HG03432 (cell line): ENCODE measurements around the gene SASH1.
"Not testable (repeated sequence)": the region's sequence is repeated elsewhere in the genome, so short reads cannot be mapped to it uniquely, and the experiment has no call there.

Experiments used
- ATAC-seq: cut with Tn5 transposase; IDR thresholded peaks from one replicate; pipeline ENCODE4 v1.9.1; 2021; ENCODE audit warnings: mild to moderate bottlenecking, moderate library complexity; ENCODE audit not compliant: unreplicated experiment

The SASH1 gene

DNA sequence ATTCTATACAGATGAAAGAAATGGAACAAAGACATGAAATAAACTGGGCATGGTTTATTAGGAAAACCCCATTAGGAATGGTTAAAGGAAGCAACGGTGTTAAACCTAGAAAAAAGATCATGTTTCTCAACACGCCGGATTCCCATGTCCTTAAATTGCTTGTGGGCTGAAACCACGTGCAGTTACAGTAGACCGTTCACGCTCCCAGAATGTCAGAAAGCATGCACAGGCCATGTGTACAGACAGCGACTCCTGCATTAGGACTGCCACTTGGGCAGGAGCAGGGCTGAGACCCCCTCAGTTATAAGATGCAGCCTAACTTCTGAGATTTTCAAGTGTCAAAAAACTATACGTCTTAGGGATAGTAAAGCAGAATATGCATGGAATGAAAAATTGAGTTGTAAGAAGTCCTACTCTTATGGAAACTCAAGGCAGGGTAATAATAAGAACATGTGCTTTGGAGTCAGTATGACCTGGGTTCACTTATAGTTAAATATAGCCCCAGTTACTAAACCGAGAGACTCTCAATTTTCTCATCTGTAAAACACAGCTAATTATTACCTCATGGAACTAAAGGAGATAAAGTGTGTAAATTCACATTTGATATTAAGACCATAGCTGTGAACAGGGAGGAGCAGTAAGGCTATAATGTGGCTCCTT lies 230.2 kb downstream of the SASH1 start:
- ATAC-seq = no peak

DNA sequence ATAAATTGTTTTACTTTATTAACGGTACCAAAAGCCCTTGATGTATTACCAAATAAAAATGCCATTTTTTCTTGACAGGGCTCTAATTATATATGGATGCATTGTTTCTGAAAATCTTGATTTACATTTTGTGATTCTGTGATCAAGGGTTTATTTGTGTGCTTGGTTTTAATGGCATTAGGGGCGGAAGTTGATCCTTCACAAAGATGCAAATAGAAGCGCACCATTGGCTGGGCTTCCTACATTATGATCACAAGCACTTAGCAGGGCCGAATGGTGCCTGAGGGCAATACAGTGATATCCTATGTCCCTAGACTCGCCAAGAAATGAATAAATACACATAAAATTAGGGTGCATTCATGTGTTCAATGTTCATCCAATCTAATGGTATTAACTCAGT lies 231.3 kb downstream of the SASH1 start:
- ATAC-seq = no peak

- ATAC-seq = peak; percentile 99
Observed at GRCh38 chr6:148577687-148578488, 235.2 kb downstream of the SASH1 start.

DNA sequence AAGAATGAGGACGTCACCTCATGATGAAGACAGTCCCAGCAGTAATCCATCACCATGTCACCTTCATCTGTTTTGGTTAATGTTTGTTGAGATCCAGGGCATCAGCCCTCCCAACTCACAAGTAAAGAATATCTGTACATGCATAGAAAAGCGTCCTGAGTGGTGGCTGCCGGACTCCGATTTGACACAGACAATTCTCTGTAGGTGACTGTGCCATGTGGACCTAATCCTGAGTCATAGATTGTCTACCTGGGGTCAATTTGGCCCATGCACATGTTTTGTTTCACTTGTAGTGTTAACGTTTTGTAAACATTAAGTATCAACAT lies 235.8 kb downstream of the SASH1 start:
- peak; percentile 33 for ATAC-seq

GRCh38 chr6:148578837-148579565 lies 236.4 kb downstream of the SASH1 start:
- no peak for ATAC-seq

- no peak for ATAC-seq
Observed at GRCh38 chr6:148580442-148580841, 237.8 kb downstream of the SASH1 start.

- no peak for ATAC-seq
Observed at GRCh38 chr6:148583631-148584030, 241.0 kb downstream of the SASH1 start.

DNA sequence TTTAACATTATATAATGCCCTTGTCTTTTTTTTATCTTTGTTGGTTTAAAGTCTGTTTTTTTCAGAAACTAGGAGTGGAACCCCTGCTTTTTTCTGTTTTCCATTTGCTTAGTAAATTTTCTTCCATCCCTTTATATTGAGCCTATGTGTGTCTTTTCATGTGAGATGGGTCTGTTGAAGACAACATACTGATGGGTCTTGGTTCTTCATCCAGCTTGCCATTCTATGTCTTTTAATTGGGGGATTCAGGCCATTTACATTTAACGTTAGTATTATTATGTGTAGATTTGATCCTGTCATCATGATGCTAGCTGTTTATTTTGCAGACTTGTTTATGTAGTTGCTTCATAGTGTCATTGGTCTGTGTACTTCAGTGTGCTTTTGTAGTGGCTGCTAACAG lies 243.0 kb downstream of the SASH1 start:
- not testable (repeated sequence) for ATAC-seq

- no peak for ATAC-seq
Observed at GRCh38 chr6:148590883-148591282, 248.2 kb downstream of the SASH1 start.

- ATAC-seq = no peak
Observed at GRCh38 chr6:148591656-148592055, 249.0 kb downstream of the SASH1 start.

GRCh38 chr6:148593130-148593812 lies 250.6 kb downstream of the SASH1 start:
- ATAC-seq = no peak

GRCh38 chr6:148593813-148594170 lies 251.2 kb downstream of the SASH1 start:
- no peak for ATAC-seq

GRCh38 chr6:148595550-148595949 lies 252.9 kb downstream of the SASH1 start:
- no peak for ATAC-seq

DNA sequence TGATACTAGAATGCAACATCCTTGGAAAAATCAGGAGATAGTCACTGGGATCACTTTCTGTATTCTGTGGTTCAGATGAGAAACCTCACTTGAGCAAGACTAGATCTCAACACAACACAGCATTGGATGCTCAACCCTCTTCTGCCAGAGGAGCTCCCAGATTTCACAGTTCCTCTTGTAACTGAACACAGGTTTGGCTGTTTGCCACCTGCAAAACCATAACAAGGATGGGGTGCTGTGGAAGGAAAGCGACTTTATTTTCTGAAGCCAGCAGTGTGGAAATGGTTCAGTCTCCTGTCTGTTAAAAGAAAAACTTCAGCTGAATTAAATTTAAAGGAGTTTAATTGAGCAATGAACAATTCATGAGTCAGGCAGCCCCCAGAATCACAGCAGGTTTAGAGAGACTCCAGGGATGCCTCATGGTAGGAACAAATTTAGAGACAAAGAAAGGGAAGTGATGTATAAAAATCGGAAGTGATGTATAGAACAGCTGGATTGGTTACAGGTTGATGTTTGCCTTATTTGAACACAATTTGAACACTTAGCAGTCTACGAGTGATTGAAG lies 254.3 kb downstream of the SASH1 start:
- ATAC-seq = no peak

GRCh38 chr6:148598724-148599123 lies 256.1 kb downstream of the SASH1 start:
- ATAC-seq = no peak

GRCh38 chr6:148599967-148600426 lies 257.4 kb downstream of the SASH1 start:
- no peak for ATAC-seq
